ENCODE measurements around the gene CCL23. TPM values are rescaled to one million over a fixed set of nuclear protein-coding genes. Genes with fewer than 3 reads are reported as not detected.

CCL23 gene
- polyA plus RNA-seq, 1 donor from 2014 or later: not detected

Other genes with a start within 250 kb of the CCL23 start
- 0.31 TPM in 1 of 2 replicates, not detected in the other for gene MMP28, start 222.3 kb downstream of the CCL23 start, polyA plus RNA-seq
- gene TAF15, start 208.5 kb downstream of the CCL23 start, polyA plus RNA-seq: 45.8 and 50.9 TPM in 2 replicates
- not detected in 2 replicates for gene HEATR9, start 149.1 kb downstream of the CCL23 start, polyA plus RNA-seq
- gene CCL5, start 137.6 kb downstream of the CCL23 start, polyA plus RNA-seq: not detected in 2 replicates
- not detected in 2 replicates for gene RDM1, start 87.2 kb downstream of the CCL23 start, polyA plus RNA-seq
- not detected in 2 replicates for gene LYZL6, start 74.3 kb downstream of the CCL23 start, polyA plus RNA-seq
- not detected in 2 replicates for gene CCL16, start 36.5 kb downstream of the CCL23 start, polyA plus RNA-seq
- not detected in 2 replicates for gene CCL14, start 31.2 kb downstream of the CCL23 start, polyA plus RNA-seq
- not detected in 2 replicates for gene CCL15, start 16.4 kb downstream of the CCL23 start, polyA plus RNA-seq
- gene CCL18, start 46.3 kb upstream of the CCL23 start, polyA plus RNA-seq: not detected in 2 replicates
- not detected in 2 replicates for gene CCL3, start 72.2 kb upstream of the CCL23 start, polyA plus RNA-seq
- gene CCL4, start 85.9 kb upstream of the CCL23 start, polyA plus RNA-seq: not detected in 2 replicates
- gene TBC1D3B, start 158.7 kb upstream of the CCL23 start, polyA plus RNA-seq: 6.9 and 9.8 TPM in 2 replicates
- not detected in 2 replicates for gene CCL3L1, start 178.8 kb upstream of the CCL23 start, polyA plus RNA-seq
- not detected in 2 replicates for gene CCL4L2, start 193.1 kb upstream of the CCL23 start, polyA plus RNA-seq
- 0.32 and 4.2 TPM in 2 replicates for gene TBC1D3I, start 246.6 kb upstream of the CCL23 start, polyA plus RNA-seq

All from neural cell (in vitro differentiated cells).